GM21576 (cell line): Measurements from ENCODE around the gene CFAP298.
"Not testable (repeated sequence)": the region's sequence is repeated elsewhere in the genome, so short reads cannot be mapped to it uniquely, and the experiment has no call there.

ENCODE experiments used
- ATAC-seq: cut with Tn5 transposase; IDR thresholded peaks from one replicate; pipeline ENCODE4 v1.9.1; 2021; ENCODE audit warnings: mild to moderate bottlenecking, moderate library complexity; ENCODE audit not compliant: unreplicated experiment

The CFAP298 gene, protein sequence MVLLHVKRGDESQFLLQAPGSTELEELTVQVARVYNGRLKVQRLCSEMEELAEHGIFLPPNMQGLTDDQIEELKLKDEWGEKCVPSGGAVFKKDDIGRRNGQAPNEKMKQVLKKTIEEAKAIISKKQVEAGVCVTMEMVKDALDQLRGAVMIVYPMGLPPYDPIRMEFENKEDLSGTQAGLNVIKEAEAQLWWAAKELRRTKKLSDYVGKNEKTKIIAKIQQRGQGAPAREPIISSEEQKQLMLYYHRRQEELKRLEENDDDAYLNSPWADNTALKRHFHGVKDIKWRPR

DNA sequence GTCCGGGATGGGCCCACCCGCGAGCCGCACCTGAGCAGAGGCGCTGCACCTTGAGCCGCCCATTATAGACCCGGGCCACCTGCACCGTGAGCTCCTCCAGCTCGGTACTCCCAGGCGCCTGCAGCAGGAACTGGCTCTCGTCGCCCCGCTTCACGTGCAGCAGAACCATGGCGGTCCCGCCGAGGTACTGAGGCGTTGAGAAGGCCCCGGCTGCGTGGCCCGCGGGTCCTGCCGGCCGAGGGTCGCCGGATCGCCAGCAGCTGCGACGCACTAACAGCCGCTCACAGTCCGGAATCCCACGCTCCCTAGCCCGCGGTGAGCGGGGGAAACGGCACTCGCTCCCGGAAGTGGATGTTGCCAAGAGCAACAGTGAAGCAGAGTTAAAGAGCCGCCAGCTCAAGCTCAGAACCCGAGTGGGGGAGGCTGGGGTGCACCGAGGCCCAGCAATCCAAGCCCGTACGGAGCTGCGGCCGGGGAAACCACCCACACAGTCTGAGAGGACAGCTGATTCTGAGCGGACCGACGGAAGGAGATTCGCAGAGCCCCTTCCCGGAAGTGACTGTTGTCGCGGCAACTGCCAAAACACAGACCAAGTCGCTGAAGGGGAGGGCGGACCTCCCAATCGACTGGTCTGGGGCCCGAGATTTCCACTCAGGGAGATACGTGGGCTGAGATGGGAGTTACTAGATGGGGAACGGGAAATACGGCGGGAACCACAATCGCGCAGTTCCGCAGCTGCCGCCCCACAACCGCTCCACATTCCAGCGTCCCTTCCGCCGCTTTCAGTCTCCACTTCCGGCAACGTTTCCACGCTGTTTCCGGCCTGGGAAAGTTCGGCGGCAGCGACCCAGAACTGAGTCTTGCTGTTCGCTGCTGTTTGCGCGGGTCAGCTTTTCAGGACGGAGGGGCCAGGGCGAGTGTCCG lies at the start of gene CFAP298:
Gene CFAP298 (minus strand): TSS at position 303 of the 924 bp plus-strand sequence. CDS start 134 bp downstream, at position 169.
- ATAC-seq, result peak; percentile 90

DNA sequence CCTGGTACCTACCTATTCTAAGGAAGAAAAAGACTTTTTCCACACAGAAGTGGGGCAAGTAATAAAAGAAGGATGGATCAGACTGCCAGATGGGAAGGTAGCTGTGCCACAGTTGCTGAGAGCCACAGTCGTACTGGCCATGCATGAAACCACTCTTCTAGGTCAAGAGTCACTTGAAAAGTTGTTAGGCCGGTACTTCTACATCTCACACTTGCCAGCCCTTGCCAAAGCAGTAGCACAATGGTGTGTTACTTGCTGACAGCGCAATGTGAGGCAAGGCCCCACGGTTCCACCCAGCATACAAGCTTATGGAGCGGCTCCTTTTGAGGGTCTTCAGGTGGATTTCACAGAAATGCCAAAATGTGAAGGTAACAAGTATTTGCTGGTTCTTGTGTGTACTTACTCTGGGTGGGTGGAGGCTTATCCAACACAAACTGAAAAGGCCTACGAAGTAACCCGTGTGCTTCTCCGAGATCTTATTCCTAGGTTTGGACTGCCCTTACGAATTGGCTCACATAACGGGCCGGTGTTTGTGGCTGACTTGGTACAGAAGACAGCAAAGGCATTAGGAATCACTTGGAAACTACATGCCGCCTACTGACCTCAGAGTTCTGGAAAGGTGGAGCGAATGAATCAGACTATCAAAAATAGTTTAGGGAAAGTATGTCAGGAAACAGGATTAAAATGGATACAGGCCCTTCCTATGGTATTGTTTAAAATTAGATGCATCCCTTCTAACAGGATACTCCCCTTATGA lies 49.0 kb upstream of the CFAP298 start:
- not testable (repeated sequence) for ATAC-seq

- no peak for ATAC-seq
Measured at GRCh38 chr21:32658524-32658923, 46.3 kb upstream of the CFAP298 start.

DNA sequence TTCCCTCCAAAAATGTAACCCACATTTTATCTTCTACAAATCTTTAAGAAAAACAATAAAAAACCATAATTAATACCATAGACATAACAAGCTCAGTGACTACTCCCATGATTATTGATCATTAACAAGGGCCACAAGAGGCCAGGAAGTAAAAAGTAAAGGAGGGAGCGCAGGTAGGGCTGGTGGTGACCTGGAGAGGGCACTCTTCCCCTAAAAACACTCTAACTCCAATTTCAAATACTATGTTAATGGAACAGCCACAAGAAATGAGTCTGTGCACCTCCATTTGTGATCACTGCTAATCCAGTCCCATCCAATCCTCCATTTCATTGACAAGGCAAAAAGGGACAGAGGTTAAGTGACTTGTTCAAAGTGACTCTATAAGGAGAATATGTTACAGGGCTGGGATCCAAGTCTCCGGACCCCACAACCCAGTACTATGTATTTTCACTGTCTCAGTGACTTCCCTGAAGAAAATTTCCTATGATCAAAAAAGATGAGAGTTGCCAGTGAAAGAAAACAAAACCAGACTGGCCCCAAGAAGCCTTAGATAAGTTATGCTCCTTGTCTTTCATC lies 41.2 kb upstream of the CFAP298 start:
- ATAC-seq, result no peak

DNA sequence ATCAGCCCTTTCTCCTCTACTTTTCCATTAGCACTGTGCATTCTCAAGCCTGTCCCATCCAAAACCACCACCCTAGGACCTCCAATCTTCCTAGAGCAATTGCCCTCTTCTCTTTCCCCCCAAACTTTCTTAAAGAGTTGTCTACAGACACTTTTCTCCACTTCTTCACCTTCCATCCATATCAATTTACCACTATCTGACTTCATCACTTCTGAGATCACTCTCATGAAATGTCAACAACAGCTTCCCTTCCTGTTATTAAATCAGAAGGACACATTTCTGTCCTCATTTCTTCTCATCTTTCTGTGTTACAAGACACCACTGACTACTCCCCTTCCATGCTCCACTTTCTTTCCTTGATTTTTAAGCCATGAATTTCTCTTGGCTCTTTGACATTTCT lies 36.0 kb upstream of the CFAP298 start:
- no peak for ATAC-seq

GRCh38 chr21:32645261-32646182 lies 33.3 kb upstream of the CFAP298 start:
- no peak for ATAC-seq

DNA sequence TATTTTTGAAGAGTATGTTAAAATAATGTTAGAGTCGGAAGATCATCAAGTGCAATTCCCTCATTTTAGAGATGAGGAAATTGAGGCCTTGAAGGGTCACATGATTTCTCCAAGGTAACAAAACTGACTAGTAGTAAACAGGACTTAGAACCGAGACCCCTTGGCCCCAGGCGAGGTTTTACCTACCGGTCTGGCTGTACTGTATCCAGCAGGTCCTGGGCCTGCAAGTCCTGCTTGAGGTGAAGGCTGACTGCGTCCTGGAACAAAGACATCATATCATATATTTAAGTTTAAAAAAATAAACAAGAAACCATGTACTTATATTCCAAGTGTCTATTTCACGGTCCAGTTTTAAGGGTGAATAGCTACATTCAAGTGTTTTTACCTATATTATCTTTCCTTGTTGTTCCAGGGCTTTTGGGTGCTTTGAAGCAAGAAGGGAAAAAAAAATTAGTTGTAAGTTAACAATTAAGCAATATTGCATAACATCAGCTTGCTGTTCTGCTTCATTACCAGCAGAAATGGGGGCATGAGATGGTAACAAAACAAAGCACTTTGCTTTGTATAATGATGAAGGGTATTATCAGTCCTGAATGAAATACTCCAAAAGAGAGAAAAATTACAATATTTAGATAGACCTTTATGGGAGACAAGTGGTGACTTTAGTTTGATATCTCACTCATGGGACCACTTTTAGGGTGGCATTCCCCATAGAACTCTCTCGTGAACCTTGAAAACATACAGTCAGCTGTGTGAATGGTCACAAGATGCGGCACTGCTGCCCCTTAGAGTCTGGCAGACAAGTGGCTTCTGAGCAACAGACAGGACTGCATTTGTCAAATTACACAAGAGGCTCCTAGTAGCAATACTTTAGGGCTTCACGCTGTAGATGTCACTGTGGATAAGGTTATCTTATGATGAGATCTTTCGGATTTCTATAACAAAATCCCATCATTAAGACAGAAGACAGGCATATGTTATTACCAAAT lies 29.8 kb upstream of the CFAP298 start:
- no peak for ATAC-seq

DNA sequence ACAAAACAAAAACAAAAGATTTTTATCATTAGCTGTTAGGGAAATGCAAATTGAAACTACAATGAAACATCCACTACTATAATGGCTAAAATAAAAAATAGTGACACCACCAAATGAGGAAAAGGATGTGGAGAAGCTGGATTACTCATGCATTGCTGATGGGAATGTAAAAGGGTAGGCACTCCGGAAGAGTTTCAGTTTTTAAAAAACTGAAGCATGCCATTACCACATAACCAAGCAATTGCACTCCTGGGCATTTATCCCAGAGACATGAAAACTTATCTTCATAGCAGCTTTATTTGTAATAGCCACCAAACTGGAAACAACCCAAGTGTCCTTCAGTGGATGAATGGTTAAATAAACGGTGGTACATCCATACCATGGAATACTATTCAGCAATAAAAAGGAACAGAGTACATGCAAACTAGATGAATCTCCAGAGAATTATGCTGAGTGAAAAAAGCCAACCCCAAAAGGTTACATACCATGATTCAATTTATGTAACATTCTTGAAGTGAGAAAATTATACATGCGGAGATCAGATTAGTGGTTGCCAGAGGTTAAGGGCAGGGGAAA lies 14.5 kb upstream of the CFAP298 start:
- no peak for ATAC-seq

- ATAC-seq, result not testable (repeated sequence)
Measured at GRCh38 chr21:32618218-32618617, 6.0 kb upstream of the CFAP298 start.

GRCh38 chr21:32613436-32614043 lies 1.4 kb upstream of the CFAP298 start:
- ATAC-seq, result no peak

DNA sequence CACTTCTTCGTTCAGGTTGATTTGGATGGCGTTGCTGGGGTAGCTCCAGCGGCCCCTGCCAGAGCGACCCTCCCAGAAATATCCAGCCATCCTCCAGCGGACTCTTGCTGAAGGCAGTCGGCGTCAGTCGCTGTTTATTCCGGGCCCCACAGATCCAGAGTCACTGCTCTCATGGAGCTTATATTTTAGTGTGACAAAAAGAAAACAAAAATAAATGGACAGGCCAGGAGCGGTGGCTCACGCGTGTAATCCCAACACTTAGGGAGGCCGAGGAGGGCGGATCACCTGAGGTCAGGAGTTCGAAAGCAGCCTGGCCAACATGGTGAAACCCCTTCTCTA lies 791 bp upstream of the CFAP298 start:
- ATAC-seq, result no peak

DNA sequence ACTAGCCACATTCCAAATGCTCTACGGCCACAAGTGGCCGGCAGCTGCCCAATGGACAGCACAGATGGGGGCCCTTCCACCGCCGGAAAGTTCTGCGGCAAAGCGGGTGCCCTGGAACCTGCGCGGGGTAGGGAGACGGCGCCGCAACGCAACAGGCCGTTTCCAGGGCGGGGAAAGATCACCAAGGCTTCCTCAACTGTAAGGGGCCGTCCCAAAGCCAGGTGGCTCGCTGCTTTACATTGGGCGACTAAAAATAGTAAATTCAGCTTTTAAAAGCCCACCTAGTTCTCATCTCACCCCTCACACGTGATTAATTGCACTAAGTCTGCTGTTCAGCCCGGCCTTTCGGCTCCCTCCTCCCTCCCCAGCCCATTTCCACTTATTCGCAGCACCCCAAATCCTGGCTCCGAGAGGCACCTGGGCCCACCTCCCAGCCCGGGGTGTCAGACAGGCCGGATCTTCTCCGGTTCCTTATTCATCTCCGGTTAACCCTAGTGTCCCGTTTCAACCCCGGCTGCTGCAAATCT lies 643 bp downstream of the CFAP298 start:
- no peak for ATAC-seq

DNA sequence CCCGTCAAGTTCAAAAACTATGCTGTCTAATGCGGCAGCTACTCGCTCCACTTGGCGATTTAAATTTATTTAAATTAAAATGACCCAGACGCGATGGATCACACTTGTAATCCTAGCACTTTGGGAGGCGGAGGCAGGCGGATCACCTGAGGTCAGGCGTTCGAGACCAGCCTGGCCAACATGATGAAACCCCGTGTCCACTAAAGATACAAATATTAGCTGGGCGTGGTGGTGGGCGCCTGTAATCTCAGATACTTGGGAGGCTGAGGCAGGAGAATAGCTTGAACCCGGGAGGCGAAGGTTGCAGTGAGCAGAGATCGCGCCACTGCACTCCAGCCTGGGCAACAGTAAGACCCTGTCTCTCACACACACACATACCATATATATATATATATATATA lies 1.2 kb downstream of the CFAP298 start:
- ATAC-seq, result not testable (repeated sequence)

GRCh38 chr21:32608851-32609250 lies 3.3 kb downstream of the CFAP298 start:
- no peak for ATAC-seq

- ATAC-seq, result no peak
Measured at GRCh38 chr21:32605469-32605868, 6.7 kb downstream of the CFAP298 start.

DNA sequence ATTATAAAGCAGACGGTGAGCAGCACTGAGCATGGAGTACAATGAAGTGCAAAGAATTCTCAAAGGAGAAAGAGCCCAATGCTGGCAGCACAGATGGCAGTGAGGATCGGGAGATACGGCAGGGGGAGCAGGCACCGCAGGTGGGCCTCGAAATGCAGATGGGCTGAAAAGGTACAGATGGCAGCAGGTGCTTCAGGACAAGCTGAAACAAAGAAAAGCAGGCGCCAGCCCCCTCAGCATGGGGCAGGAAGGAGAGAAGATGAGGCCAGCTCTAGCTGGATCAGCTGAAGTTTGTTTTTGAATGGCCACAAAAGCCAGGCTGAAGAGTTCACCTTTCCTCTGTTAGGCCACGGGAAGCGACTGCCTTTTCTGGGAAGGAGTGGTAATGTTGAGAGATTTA lies 7.7 kb downstream of the CFAP298 start:
- no peak for ATAC-seq

GRCh38 chr21:32603131-32603530 lies 9.0 kb downstream of the CFAP298 start:
- ATAC-seq, result no peak

DNA sequence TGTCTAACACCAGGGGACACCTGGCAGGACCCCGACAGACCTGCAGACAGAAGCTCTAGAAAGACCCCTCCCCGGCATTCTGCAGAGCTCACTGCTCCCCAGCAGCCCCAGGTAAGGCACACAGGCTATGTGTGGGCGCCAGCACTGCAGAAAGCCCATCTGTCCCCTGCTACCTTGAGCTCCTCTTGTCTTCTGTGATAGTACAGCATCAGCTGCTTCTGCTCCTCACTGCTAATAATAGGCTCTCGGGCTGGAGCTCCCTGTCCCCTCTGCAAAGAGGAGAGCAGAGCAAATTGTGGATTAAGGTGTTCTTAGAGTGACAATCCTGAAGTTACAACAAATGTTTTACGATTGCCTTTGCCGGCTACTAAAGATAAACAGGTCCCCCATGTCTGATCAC lies 10.1 kb downstream of the CFAP298 start:
- ATAC-seq, result no peak
